SK-N-SH treated with all-trans-retinoic acid at 6 μM for 48 hours (cell line): Measurements from ENCODE around the gene MMAB.

ENCODE experiments used
- ATAC-seq: fragments of 200-7000 bp; cut with Tn5 transposase; 3 replicates; pipeline ENCODE4 v1.9.1; 2020; ENCODE audit warnings: mild to moderate bottlenecking, moderate library complexity
- ARNTL ChIP-seq: fragments of 450-650 bp; formaldehyde crosslinking; IDR thresholded peaks from 2 replicates; pipeline ENCODE4 v1.5.0; 2020; ENCODE audit warnings: low read depth, mild to moderate bottlenecking, moderate library complexity, borderline replicate concordance
- BACH2 ChIP-seq: fragments of 250-450 bp; sonication (Bioruptor Pico); IDR thresholded peaks from 2 replicates; pipeline ENCODE4 v1.9.0; 2021; ENCODE audit warnings: mild to moderate bottlenecking, borderline replicate concordance
- CREB5 ChIP-seq: fragments of 250-450 bp; sonication (Bioruptor Pico); IDR thresholded peaks from 2 replicates; pipeline ENCODE4 v1.5.1; 2020; ENCODE audit warnings: low read depth, mild to moderate bottlenecking, moderate library complexity
- CSDC2 ChIP-seq: fragments of 250-450 bp; sonication (Bioruptor Pico); IDR thresholded peaks from 2 replicates; pipeline ENCODE4 v1.5.0; 2020; ENCODE audit warnings: mild to moderate bottlenecking, moderate library complexity
- ESRRG ChIP-seq: fragments of 250-450 bp; sonication (Bioruptor Pico); IDR thresholded peaks from 2 replicates; pipeline ENCODE4 v1.6.1; 2021; ENCODE audit warnings: mild to moderate bottlenecking
- GLIS3 ChIP-seq: fragments of 250-450 bp; sonication (Bioruptor Pico); IDR thresholded peaks from 2 replicates; pipeline ENCODE4 v1.5.0; 2020; ENCODE audit warnings: mild to moderate bottlenecking, moderate library complexity
- ISL1 ChIP-seq: fragments of 250-450 bp; sonication (Bioruptor Pico); IDR thresholded peaks from 2 replicates; pipeline ENCODE4 v2.1.2; 2022; ENCODE audit warnings: mild to moderate bottlenecking, moderate library complexity
- OSR1 ChIP-seq: fragments of 250-450 bp; sonication (Bioruptor Pico); IDR thresholded peaks from 2 replicates; pipeline ENCODE4 v1.8.0; 2022; ENCODE audit warnings: moderate library complexity, mild to moderate bottlenecking, inconsistent platforms
- POU6F1 ChIP-seq: fragments of 250-450 bp; sonication (Bioruptor Pico); IDR thresholded peaks from 2 replicates; pipeline ENCODE4 v1.8.0; 2021; ENCODE audit warnings: low read depth, mild to moderate bottlenecking, moderate library complexity, borderline replicate concordance
- PPARA ChIP-seq: fragments of 250-450 bp; sonication (Bioruptor Pico); IDR thresholded peaks from 2 replicates; pipeline ENCODE4 v1.5.0; 2020; ENCODE audit warnings: mild to moderate bottlenecking, borderline replicate concordance
- RARB ChIP-seq: fragments of 250-450 bp; sonication (Bioruptor Pico); IDR thresholded peaks from 2 replicates; pipeline ENCODE4 v1.8.0; 2021; ENCODE audit warnings: mild to moderate bottlenecking, moderate library complexity
- SNAI2 ChIP-seq: fragments of 250-450 bp; sonication (Bioruptor Pico); IDR thresholded peaks from 2 replicates; pipeline ENCODE4 v1.5.0; 2020; ENCODE audit warnings: mild to moderate bottlenecking, moderate library complexity
- TCF4 ChIP-seq: fragments of 250-450 bp; sonication (Bioruptor Pico); IDR thresholded peaks from 2 replicates; pipeline ENCODE4 v1.8.0; 2021; ENCODE audit warnings: mild to moderate bottlenecking, moderate library complexity, borderline replicate concordance
- TOX ChIP-seq: fragments of 250-450 bp; sonication (Bioruptor Pico); IDR thresholded peaks from 2 replicates; pipeline ENCODE4 v1.8.0; 2021; ENCODE audit warnings: mild to moderate bottlenecking, moderate library complexity, borderline replicate concordance
- TSHZ2 ChIP-seq: fragments of 250-450 bp; sonication (Bioruptor Pico); IDR thresholded peaks from 2 replicates; pipeline ENCODE4 v1.5.0; 2020; ENCODE audit warnings: mild to moderate bottlenecking, moderate library complexity
- ZC3H10 ChIP-seq: fragments of 250-450 bp; sonication (Bioruptor Pico); IDR thresholded peaks from 2 replicates; pipeline ENCODE4 v1.5.1; 2021; ENCODE audit warnings: mild to moderate bottlenecking, moderate library complexity
- ZFP3 ChIP-seq: fragments of 250-450 bp; sonication (Bioruptor Pico); IDR thresholded peaks from 2 replicates; pipeline ENCODE4 v1.5.0; 2020; ENCODE audit warnings: mild to moderate bottlenecking, moderate library complexity
- ZFP30 ChIP-seq: fragments of 450-650 bp; formaldehyde crosslinking; IDR thresholded peaks from 2 replicates; pipeline ENCODE4 v1.5.0; 2022; ENCODE audit warnings: mild to moderate bottlenecking, moderate library complexity
- ZNF565 ChIP-seq: fragments of 450-650 bp; formaldehyde crosslinking; conservative IDR thresholded peaks from 2 replicates; pipeline ENCODE4 v1.5.0; 2020; ENCODE audit warnings: low read depth, mild to moderate bottlenecking, moderate library complexity
- ZNF70 ChIP-seq: fragments of 450-650 bp; formaldehyde crosslinking; IDR thresholded peaks from 2 replicates; pipeline ENCODE4 v1.5.0; 2020; ENCODE audit warnings: mild to moderate bottlenecking, moderate library complexity
- ZNF8 ChIP-seq: fragments of 450-650 bp; formaldehyde crosslinking; IDR thresholded peaks from 2 replicates; pipeline ENCODE4 v1.5.0; 2020; ENCODE audit warnings: mild to moderate bottlenecking, moderate library complexity
- TF ChIP-seq, protein P1 (sequence below): fragments of 250-450 bp; sonication (Bioruptor Pico); IDR thresholded peaks from 2 replicates; pipeline ENCODE4 v1.8.0; 2020; ENCODE audit warnings: mild to moderate bottlenecking, moderate library complexity, borderline replicate concordance
- TF ChIP-seq, protein P2 (sequence below): fragments of 250-450 bp; sonication (Bioruptor Pico); IDR thresholded peaks from 2 replicates; pipeline ENCODE4 v1.5.1; 2021; ENCODE audit warnings: mild to moderate bottlenecking, moderate library complexity

The MMAB gene

GRCh38 chr12:109581334-109581691 lies 8.0 kb upstream of the MMAB start:
- TF ChIP-seq ZFP30 (CRISPR knock-in tag), result no peak
- no peak for TF ChIP-seq RARB (CRISPR knock-in tag)
- no peak for TF ChIP-seq ZFP3 (CRISPR knock-in tag)
- no peak for TF ChIP-seq CREB5 (CRISPR knock-in tag)
- TF ChIP-seq ZNF565 (CRISPR knock-in tag), result no peak
- no peak for TF ChIP-seq POU6F1
- no peak for TF ChIP-seq CSDC2 (CRISPR knock-in tag)
- no peak for TF ChIP-seq TCF4
- TF ChIP-seq, protein P1, sequence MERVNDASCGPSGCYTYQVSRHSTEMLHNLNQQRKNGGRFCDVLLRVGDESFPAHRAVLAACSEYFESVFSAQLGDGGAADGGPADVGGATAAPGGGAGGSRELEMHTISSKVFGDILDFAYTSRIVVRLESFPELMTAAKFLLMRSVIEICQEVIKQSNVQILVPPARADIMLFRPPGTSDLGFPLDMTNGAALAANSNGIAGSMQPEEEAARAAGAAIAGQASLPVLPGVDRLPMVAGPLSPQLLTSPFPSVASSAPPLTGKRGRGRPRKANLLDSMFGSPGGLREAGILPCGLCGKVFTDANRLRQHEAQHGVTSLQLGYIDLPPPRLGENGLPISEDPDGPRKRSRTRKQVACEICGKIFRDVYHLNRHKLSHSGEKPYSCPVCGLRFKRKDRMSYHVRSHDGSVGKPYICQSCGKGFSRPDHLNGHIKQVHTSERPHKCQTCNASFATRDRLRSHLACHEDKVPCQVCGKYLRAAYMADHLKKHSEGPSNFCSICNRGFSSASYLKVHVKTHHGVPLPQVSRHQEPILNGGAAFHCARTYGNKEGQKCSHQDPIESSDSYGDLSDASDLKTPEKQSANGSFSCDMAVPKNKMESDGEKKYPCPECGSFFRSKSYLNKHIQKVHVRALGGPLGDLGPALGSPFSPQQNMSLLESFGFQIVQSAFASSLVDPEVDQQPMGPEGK, result no peak
- TF ChIP-seq PPARA, result no peak
- TF ChIP-seq ISL1, result no peak
- no peak for TF ChIP-seq TOX (CRISPR knock-in tag)
- TF ChIP-seq, protein P2, sequence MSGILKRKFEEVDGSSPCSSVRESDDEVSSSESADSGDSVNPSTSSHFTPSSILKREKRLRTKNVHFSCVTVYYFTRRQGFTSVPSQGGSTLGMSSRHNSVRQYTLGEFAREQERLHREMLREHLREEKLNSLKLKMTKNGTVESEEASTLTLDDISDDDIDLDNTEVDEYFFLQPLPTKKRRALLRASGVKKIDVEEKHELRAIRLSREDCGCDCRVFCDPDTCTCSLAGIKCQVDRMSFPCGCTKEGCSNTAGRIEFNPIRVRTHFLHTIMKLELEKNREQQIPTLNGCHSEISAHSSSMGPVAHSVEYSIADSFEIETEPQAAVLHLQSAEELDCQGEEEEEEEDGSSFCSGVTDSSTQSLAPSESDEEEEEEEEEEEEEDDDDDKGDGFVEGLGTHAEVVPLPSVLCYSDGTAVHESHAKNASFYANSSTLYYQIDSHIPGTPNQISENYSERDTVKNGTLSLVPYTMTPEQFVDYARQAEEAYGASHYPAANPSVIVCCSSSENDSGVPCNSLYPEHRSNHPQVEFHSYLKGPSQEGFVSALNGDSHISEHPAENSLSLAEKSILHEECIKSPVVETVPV (CRISPR knock-in tag), result no peak
- no peak for TF ChIP-seq ESRRG (CRISPR knock-in tag)
- TF ChIP-seq ZNF8 (CRISPR knock-in tag), result no peak
- no peak for TF ChIP-seq ZC3H10 (CRISPR knock-in tag)
- no peak for TF ChIP-seq ZNF70 (CRISPR knock-in tag)
- no peak for TF ChIP-seq GLIS3
- TF ChIP-seq BACH2, result no peak
- no peak for TF ChIP-seq OSR1

DNA sequence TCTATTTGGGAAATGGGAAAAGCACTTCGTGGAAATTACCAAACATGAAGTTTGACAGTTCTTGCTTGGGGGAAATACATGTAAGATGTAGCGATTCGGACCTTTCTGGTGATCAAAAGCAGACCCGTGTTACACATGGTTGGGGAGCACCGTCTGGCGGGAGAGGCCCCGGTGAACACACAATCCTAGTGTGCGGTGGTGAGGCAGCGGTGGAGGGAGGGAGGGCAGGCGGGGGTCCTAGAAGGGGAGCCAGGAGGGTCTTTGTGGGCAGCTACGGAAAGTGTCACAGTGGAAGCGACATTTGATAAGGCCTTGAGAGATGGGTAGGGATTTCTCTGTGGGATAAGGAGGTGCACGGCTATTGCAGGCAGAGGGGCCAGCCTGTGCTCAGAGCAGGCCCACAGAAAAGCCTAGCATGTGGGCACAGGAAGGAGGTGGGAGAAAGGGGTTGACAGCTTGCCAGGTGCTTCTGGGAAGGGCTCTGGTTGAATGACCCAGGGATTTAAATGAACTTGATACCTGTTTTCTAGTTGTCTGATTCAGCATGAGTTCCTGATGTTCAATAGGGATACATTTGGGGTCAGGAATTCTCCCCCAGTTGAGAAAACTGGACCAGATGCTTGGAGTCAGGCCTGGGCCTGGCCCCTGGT lies 7.5 kb upstream of the MMAB start:
- ATAC-seq, result no peak
- TF ChIP-seq GLIS3, result no peak
- TF ChIP-seq SNAI2 (CRISPR knock-in tag), result no peak

More at GRCh38 chr12:109581334-109581691, 8.0 kb upstream of the MMAB start:
- ATAC-seq, result no peak

DNA sequence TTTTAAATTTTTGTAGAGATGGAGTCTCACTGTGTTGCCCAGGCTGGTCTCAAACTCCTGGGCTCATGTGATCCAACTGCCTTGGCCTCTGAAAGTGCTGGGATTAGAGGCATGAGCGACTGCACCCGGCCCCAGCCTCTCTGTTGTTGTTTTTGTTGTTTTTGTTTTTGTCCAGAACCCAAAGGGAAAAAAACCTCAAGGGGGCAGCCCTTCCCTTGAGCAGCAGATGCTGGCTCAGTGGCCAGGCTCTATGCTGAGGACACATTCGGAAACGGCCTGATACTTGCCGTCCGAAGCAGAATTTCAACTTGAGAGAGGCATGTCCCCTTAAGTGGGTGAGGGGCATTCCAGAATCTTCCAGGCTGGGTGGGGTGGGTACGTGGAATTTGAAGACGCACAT lies 7.0 kb upstream of the MMAB start:
- TF ChIP-seq ISL1, result no peak
- no peak for TF ChIP-seq OSR1
- TF ChIP-seq ZNF8 (CRISPR knock-in tag), result no peak
- no peak for TF ChIP-seq PPARA
- no peak for TF ChIP-seq TSHZ2 (CRISPR knock-in tag)
- TF ChIP-seq ARNTL, result no peak
- TF ChIP-seq TOX (CRISPR knock-in tag), result no peak
- no peak for TF ChIP-seq ZNF565 (CRISPR knock-in tag)
- no peak for TF ChIP-seq GLIS3
- no peak for TF ChIP-seq ZFP30 (CRISPR knock-in tag)
- TF ChIP-seq RARB (CRISPR knock-in tag), result no peak
- TF ChIP-seq, protein P1, result no peak
- no peak for TF ChIP-seq CREB5 (CRISPR knock-in tag)
- no peak for ATAC-seq
